Skin epidermis (tissue), 12 donors: ENCODE data around the gene PEX11A.

ENCODE experiments used
- H3K27ac ChIP-seq, 21 experiments: fragments of 200-600 bp; sonication (generic) in 11 of 21; one replicate each; pipeline ENCODE4 v1.5.0; 2020; ENCODE audit warnings: mild to moderate bottlenecking in 3 of 21, inconsistent platforms in 2 of 21, moderate library complexity in 2 of 21
- H3K4me3 ChIP-seq, 7 experiments: fragments of 200-600 bp; sonication (generic) in 2 of 7; one replicate each; pipeline ENCODE4 v1.5.0; 2020; ENCODE audit warnings: inconsistent platforms in 2 of 7, mild to moderate bottlenecking in 2 of 7, moderate library complexity in 1 of 7

PEX11A gene

GRCh38 chr15:89633585-89633984, 57.0 kb downstream of the PEX11A start:
- H3K4me3 ChIP-seq = no peak overlapping the region
- no peak overlapping the region for H3K27ac ChIP-seq

GRCh38 chr15:89632563-89633430, 57.8 kb downstream of the PEX11A start:
- H3K4me3 ChIP-seq = no peak overlapping the region

GRCh38 chr15:89631902-89632264, 58.7 kb downstream of the PEX11A start:
- no peak overlapping the region for H3K27ac ChIP-seq
- H3K4me3 ChIP-seq = no peak overlapping the region

More at GRCh38 chr15:89632563-89633430, 57.8 kb downstream of the PEX11A start:
- H3K27ac ChIP-seq = no peak overlapping the region
